Measurements from ENCODE around the gene CA12.

GRCh38 chr15:63369296-63369695, 12.3 kb downstream of the CA12 start:
- TF ChIP-seq EZH2 (IDR thresholded peaks at IDR 0.05; ENCODE audit: borderline replicate concordance, low read depth, low read length, poor library complexity, severe bottlenecking): no peak
- TF ChIP-seq CTCF (conservative IDR thresholded peaks at IDR 0.05; ENCODE audit: low read depth, low read length): no peak

All from A673 (cell line).